DOHH2 (cell line): ENCODE results near the gene WFDC13.
"Not testable (repeated sequence)": the region's sequence is repeated elsewhere in the genome, so short reads cannot be mapped to it uniquely, and the experiment has no call there.

ENCODE experiments used
- H3F3A ChIP-seq: fragments of 200-600 bp; sonication (generic), shearing (Covaris generic); 2 replicates; pipeline ENCODE4 v1.6.0; 2016; ENCODE audit warnings: antibody characterized with exemption, mild to moderate bottlenecking; ENCODE audit not compliant: control insufficient read depth, insufficient read depth
- H3K27ac ChIP-seq: fragments of 200-600 bp; sonication (generic); 2 replicates; pipeline ENCODE4 v1.5.1; 2014; ENCODE audit warnings: low read depth, mild to moderate bottlenecking, low read length, moderate library complexity
- H3K27me3 ChIP-seq: fragments of 200-600 bp; sonication (generic); 2 replicates; pipeline ENCODE4 v1.6.1; 2014; ENCODE audit warnings: mild to moderate bottlenecking, low read length, mixed read lengths; ENCODE audit not compliant: control insufficient read depth
- H3K36me3 ChIP-seq: fragments of 200-600 bp; sonication (generic); 2 replicates; pipeline ENCODE4 v1.6.1; 2014; ENCODE audit warnings: mild to moderate bottlenecking, low read length, moderate library complexity, mixed read lengths; ENCODE audit not compliant: control insufficient read depth
- H3K4me1 ChIP-seq: fragments of 200-600 bp; sonication (generic); 2 replicates; pipeline ENCODE4 v1.6.1; 2014; ENCODE audit warnings: mild to moderate bottlenecking, low read length, mixed read lengths; ENCODE audit not compliant: control insufficient read depth
- H3K4me2 ChIP-seq: fragments of 200-600 bp; sonication (generic); 2 replicates; pipeline ENCODE4 v1.6.0; 2014; ENCODE audit warnings: mild to moderate bottlenecking, low read length, moderate library complexity
- H3K4me3 ChIP-seq: fragments of 200-600 bp; sonication (generic); 2 replicates; pipeline ENCODE4 v1.5.1; 2014; ENCODE audit warnings: mild to moderate bottlenecking, low read length, mixed read lengths
- H3K79me2 ChIP-seq: fragments of 200-600 bp; sonication (generic); 2 replicates; pipeline ENCODE4 v1.6.1; 2014; ENCODE audit warnings: mild to moderate bottlenecking, low read length, mixed read lengths; ENCODE audit not compliant: control insufficient read depth
- H3K9me2 ChIP-seq: fragments of 200-600 bp; sonication (generic); replicated peaks from 2 replicates; pipeline ENCODE4 v1.6.1; 2014; ENCODE audit warnings: mild to moderate bottlenecking, low read length, mixed read lengths; ENCODE audit not compliant: control insufficient read depth
- H3K9me3 ChIP-seq: fragments of 200-600 bp; sonication (generic); 2 replicates; pipeline ENCODE4 v1.6.1; 2014; ENCODE audit warnings: antibody characterized with exemption, low read length, mixed read lengths; ENCODE audit not compliant: control insufficient read depth, insufficient read depth
- H4K20me1 ChIP-seq: fragments of 200-600 bp; sonication (generic); 2 replicates; pipeline ENCODE4 v1.6.0; 2014; ENCODE audit warnings: low read depth, mild to moderate bottlenecking, antibody characterized with exemption, low read length, moderate library complexity; ENCODE audit not compliant: control insufficient read depth, insufficient read depth
- EZH2phosphoT487 ChIP-seq: fragments of 200-600 bp; sonication (generic); IDR thresholded peaks from 2 replicates; pipeline ENCODE4 v1.6.1; 2017; ENCODE audit warnings: borderline replicate concordance, mild to moderate bottlenecking, antibody characterized with exemption, low read length, moderate library complexity, mixed read lengths
- TF ChIP-seq, protein P1 (sequence below): fragments of 200-600 bp; sonication (generic); IDR thresholded peaks from one replicate; pipeline ENCODE4 v1.5.1; 2014; ENCODE audit warnings: antibody characterized with exemption, mild to moderate bottlenecking, low read depth, low read length; ENCODE audit not compliant: poor library complexity, severe bottlenecking

WFDC13 gene

DNA sequence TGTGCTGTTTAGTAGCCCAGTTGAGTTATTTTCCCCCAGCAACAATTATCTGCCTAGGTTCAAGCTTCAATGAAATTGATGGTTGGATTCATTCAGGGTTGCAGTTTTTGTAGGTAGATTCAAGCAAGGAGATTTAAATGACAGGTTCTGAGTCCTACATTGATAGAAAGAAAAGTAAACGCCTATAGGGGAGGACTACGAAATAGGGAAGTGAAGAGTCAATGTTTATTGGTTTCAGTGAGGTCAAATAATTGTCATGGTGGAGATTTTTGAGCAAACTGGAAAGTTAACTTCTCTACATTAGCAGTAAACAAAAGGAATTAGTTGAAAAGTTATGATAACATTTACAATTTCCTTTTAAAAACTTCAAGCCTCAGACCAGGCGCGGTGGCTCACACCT lies 734 bp upstream of the WFDC13 start:
- Histone ChIP-seq H3K27ac (no peak overlapping the region), H3K4me3 (no peak overlapping the region), H3K79me2 (no peaks in the 10 kb centered on the region), H4K20me1 (no peaks in the 10 kb centered on the region), H3K36me3 (no peaks in the 10 kb centered on the region), H3K9me3 (no peaks in the 10 kb centered on the region), H3K9me2 (no peaks in the 10 kb centered on the region), H3K4me2 (no peak overlapping the region), H3F3A (no peaks in the 10 kb centered on the region), H3K4me1 (no peaks in the 10 kb centered on the region), H3K27me3 (peaks cover 8% of the 10 kb centered on the region; the same call in 1 of the 2 replicates)
- TF ChIP-seq, protein P1, sequence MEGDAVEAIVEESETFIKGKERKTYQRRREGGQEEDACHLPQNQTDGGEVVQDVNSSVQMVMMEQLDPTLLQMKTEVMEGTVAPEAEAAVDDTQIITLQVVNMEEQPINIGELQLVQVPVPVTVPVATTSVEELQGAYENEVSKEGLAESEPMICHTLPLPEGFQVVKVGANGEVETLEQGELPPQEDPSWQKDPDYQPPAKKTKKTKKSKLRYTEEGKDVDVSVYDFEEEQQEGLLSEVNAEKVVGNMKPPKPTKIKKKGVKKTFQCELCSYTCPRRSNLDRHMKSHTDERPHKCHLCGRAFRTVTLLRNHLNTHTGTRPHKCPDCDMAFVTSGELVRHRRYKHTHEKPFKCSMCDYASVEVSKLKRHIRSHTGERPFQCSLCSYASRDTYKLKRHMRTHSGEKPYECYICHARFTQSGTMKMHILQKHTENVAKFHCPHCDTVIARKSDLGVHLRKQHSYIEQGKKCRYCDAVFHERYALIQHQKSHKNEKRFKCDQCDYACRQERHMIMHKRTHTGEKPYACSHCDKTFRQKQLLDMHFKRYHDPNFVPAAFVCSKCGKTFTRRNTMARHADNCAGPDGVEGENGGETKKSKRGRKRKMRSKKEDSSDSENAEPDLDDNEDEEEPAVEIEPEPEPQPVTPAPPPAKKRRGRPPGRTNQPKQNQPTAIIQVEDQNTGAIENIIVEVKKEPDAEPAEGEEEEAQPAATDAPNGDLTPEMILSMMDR, result no peak
- TF ChIP-seq EZH2phosphoT487, result no peak

- TF ChIP-seq EZH2phosphoT487, result no peak
- TF ChIP-seq, protein P1, result no peak
- no peaks in the 10 kb centered on the region for H3K79me2 ChIP-seq
- peaks cover 11% of the 10 kb centered on the region; the same call in 1 of the 2 replicates for H3K27me3 ChIP-seq
- no peaks in the 10 kb centered on the region for H3K9me3 ChIP-seq
- H3K36me3 ChIP-seq, result no peaks in the 10 kb centered on the region
- no peak within 1 kb of the TSS for H3K4me3 ChIP-seq
- no peak within 1 kb of the TSS for H3K4me2 ChIP-seq
- no peak within 1 kb of the TSS for H3K27ac ChIP-seq
- H3F3A ChIP-seq, result no peaks in the 10 kb centered on the region
- H3K4me1 ChIP-seq, result no peaks in the 10 kb centered on the region
- H4K20me1 ChIP-seq, result no peaks in the 10 kb centered on the region
- no peaks in the 10 kb centered on the region for H3K9me2 ChIP-seq
Measured at GRCh38 chr20:45704969-45705637, 3.3 kb downstream of the WFDC13 start, which contains the start of gene WFDC10B. WFDC10B (minus strand) TSS chr20:45705019; CDS start chr20:45685992, 19,027 bp downstream.

- not testable (repeated sequence) for H3K27ac ChIP-seq, H3K4me1 ChIP-seq, H3K4me3 ChIP-seq, H3K4me2 ChIP-seq, H3K36me3 ChIP-seq, H3K27me3 ChIP-seq, H3F3A ChIP-seq, H3K79me2 ChIP-seq, H3K9me2 ChIP-seq, H3K9me3 ChIP-seq, H4K20me1 ChIP-seq
Measured at GRCh38 chr20:45716141-45716688, 14.4 kb downstream of the WFDC13 start.

- no peak for TF ChIP-seq EZH2phosphoT487
- TF ChIP-seq, protein P1, result no peak
- Histone ChIP-seq H3K27me3 (peaks cover 4% of the 10 kb centered on the region; the same call in 1 of the 2 replicates), H3K79me2 (no peaks in the 10 kb centered on the region)
Measured at GRCh38 chr20:45722047-45722446, 20.2 kb downstream of the WFDC13 start, which contains the start of gene SPINT4. SPINT4 (plus strand) TSS chr20:45722347; CDS start chr20:45722368, 21 bp downstream.

More at GRCh38 chr20:45722047-45722446, 20.2 kb downstream of the WFDC13 start, which contains the start of gene SPINT4:
- H3K4me1 ChIP-seq, result no peaks in the 10 kb centered on the region
- no peaks in the 10 kb centered on the region for H3F3A ChIP-seq
- H3K36me3 ChIP-seq, result no peaks in the 10 kb centered on the region
- H3K27ac ChIP-seq, result no peak within 1 kb of the TSS
- H3K9me3 ChIP-seq, result no peaks in the 10 kb centered on the region
- H3K9me2 ChIP-seq, result no peaks in the 10 kb centered on the region
- H3K4me3 ChIP-seq, result no peak within 1 kb of the TSS
- no peak within 1 kb of the TSS for H3K4me2 ChIP-seq
- H4K20me1 ChIP-seq, result no peaks in the 10 kb centered on the region
